GM18520 (cell line): ENCODE results near the gene CEP83.

Source experiments
- ATAC-seq: cut with Tn5 transposase; IDR thresholded peaks from one replicate; pipeline ENCODE4 v1.9.1; 2021; ENCODE audit not compliant: unreplicated experiment

The CEP83 gene

GRCh38 chr12:94271351-94271750, 188.3 kb downstream of the CEP83 start:
- no peak for ATAC-seq

DNA sequence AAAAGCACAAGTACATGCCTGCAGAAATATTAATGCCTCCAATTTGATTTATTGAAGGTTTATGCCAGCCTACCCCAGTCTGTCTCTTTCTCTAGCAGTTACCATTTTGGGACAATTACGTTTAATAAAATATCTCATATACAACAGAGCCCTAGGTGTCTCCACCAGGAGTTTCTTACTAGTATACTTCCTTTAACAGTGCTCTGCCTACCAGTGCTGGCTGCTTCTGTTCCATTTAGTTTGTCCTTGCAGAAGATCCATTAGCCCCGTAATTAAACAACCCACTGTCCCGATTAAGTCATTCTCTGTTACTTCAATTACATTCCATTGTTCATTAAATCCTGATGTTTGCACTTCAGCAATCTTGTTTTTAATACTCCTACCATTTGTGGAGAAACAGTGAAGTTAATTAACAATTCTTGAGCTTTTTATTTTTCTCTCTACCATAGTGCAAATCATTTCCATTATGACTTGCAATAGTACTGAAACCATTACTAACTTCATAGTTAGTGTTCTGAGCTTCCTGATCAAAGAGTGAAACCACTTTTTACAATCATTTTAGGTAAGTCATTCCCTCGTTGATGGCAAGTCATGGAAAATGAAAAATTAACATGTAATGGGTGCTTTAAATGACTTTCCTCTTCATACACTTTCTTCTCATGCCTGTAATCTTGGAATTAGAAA, 190.2 kb downstream of the CEP83 start:
- peak; percentile 39 for ATAC-seq

- no peak for ATAC-seq
These were observed 191.7 kb downstream of the CEP83 start for GRCh38 chr12:94267921-94268471.

DNA sequence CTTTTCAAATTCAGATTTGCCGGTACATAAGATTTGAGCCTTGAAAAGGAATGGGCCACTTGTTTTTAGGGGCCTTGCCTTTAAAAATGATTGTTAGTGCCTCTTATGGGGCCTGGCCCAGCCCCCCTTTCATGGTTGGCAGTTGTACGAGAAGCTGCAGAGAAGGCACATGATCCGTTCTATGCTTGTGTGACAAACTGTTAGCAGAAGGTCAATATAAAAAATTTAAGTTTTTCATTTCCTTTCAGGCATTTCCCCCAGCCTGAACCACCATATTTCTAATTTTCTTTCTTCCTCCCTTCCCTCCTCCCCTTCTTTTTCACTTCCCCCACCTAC, 192.2 kb downstream of the CEP83 start:
- ATAC-seq: no peak

DNA sequence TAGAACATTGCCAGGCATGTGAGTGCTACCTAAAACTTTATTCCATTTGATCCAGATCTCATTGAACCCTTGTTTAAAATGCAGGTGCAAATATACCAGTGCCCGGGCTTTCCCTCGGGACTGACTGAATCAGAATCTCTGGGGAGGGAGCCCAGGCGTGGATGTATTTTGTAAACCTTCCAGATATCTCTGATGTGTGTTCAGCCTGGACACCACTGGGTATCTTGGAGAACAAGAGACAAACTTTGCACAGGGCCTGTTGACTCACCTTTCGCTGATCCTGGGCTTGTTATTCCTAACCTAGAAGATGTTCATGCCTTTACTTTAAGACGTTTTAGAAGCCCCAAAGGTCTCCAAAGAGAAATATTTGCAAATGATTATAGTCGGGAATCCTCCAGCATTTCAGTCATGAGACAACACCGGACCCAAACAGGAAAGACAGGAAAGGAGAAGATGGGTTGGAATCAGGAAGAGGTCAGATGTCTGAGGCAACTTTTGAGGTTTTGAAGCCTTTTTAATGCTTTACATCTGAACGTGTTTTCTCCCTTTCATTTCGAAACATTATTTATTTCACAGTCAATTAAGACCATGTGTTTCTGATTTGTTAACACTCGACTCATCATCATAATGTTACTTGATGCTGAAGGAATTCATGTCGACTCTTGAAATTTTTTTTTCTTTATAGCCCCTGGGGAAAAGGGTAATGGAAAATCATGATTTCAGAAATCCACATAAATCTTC, 192.7 kb downstream of the CEP83 start:
- no peak for ATAC-seq

DNA sequence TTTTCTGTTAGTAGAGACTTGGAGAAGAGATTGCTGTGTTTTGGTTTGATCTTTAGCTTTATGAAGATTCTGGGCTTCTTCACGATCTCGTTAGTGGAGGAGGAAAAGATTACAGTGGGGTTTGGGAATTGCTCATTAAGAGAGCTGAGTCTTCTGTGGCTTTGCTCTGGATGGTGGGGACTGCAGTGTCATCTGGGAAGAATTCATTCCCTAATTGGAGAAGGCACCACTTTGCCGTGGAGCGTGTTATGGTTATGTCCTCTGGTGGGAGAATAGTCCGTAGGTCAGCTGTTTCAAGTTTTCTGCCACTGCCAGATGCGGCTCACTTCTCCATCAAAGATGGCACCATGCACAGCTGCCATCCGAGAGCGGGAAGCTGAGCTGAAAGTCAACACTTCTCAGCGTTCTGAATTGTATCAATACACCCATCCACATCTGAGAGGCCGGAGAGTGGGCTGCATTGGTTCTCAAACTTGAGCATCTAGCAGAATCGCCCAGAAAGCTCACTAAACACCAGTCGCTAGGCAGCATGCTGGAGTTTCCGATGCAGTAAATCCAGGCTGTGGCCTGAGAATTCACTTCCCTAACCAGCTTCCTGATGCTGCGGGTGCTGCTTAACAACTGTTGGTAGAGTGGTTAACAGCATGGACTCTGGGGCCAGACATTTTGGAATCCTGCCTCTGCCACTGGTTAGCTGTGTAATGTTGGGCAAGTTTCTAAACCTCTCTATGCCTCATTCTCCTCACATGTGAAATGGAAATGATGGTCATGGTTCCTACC, 193.5 kb downstream of the CEP83 start:
- ATAC-seq: no peak

DNA sequence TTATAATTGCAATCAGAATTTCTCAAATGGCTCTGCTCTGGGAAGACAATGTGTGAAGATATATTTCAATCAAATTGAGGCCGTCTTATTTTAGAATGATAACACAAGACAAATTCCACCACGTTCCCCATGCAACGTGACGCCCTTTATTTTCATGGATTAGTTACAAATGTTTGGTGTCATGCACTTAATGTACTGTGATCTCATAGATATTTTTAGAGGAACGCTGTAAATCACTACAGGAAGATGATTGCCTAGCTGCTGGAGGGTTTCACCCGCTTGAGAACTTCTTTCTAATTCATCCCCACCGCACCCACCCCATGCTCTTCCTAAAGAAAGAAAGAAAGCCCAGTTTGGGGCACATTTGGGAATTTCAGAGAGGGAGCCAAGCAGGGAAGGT, 194.1 kb downstream of the CEP83 start:
- no peak for ATAC-seq

GRCh38 chr12:94264736-94265485, 194.8 kb downstream of the CEP83 start:
- no peak for ATAC-seq

GRCh38 chr12:94263905-94264561, 195.6 kb downstream of the CEP83 start:
- ATAC-seq: no peak

DNA sequence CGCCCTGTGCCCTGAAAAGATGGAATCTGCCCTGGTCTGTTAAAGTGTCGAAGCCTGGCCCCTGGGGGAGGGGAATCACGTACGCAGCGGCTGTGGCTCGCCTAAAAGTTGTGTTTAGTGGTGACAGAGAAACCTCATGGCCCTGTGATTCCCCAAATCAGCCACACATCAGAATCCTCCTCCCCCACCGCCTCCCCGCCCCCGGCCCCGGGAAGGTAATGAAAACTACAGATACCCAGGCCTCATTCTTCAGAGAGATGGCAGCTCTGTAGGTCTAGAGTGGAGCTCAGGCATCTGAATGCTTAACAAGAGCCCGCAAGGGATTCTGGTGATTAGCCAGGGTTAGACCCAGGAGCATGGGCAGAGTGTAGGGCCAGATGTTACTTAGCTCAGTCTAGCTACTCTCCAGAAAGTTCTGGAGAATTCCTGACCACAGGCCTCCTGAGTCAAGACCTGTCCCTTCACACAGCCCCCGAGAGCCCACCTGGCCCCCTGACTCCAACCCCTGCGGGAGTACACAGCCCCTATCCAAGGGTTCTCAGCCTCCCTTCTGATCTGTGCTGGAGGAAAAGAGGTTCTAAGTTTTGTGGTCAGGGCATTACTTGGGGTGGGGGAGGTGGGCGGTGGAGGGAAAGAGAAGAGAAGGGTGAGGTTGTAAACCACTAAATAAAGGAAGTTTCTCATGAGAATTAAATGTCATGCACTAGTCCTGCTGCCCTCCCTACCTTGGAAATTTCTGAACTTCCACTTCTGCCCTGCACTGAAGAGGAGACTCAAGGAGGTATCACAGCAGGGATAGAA, 196.5 kb downstream of the CEP83 start:
- ATAC-seq: peak; percentile 24

- ATAC-seq: peak; percentile 40
These were observed 197.2 kb downstream of the CEP83 start for GRCh38 chr12:94262228-94263010.

GRCh38 chr12:94261786-94262185, 197.9 kb downstream of the CEP83 start:
- ATAC-seq: no peak

GRCh38 chr12:94261119-94261518, 198.5 kb downstream of the CEP83 start:
- ATAC-seq: no peak

DNA sequence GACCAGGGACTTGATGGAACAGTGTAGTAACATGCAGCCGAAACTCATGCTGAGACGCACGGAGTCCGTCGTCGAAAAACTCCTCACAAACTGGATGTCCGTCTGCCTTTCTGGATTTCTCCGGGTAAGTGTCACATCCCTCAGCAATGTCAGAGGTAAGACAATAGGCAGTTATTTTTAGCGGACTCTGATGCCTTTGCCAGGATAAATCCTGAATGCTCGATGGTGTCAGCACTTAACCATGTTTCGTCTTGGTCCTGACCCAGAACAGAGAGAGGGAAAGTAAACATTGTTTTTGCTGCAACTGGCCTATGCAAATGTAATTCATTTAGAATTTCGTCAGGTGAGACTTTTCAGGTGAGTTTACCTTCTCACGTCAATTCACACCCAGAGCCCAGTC, 198.9 kb downstream of the CEP83 start:
- no peak for ATAC-seq

DNA sequence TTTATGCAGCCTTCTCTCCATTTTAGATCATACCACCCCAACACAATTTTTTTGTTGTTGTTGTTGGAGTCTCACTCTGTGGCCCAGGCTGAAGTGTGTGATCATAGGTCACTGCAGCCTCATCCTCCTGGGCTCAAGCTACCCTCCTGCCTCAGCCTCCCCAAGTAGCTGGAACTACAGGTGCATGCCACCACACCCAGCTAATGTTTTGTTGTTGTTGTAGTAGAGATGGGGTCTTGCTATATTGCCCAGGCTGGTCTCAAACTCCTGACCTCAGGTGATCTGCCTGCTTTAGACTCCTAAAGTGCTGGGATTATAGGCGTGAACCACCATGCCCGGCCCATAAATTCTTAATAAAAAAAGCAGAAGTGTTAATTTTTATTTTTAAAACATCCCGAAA, 199.7 kb downstream of the CEP83 start:
- no peak for ATAC-seq

DNA sequence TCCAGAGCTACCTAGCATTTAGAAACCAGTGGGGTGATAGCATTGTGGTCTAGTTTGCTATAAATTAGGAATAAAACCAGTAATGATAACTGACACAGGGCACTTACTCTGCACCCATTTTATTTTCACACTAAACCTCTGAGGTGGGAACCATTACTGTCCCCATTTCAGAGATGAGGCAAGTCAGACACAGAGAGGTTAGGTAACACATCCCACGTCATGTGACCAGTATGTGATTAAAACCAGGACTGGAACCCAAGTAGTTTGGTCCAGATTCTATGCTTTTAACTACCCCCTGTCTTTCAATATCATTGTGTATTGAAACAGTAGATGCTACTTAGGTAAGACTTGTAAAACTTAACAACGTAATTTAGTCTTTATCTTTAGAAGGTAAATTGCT, 201.1 kb downstream of the CEP83 start:
- peak; percentile 48 for ATAC-seq
